MCF 10A (cell line): ENCODE measurements around the gene B4GALT6. TPM values are rescaled to one million over a fixed set of nuclear protein-coding genes. Genes with fewer than 3 reads are reported as not detected.

Source experiments
- BruUV-seq: library from RNA; stranded (reverse); fragments of 400-500 nt; replicated peaks from 2 replicates; lab custom pipeline; 2021; lab: Mats Ljungman, UMichigan
- CTCF ChIA-PET: fragments of 300-600 bp; sonication (Branson Sonifier 250); formaldehyde crosslinking; extraction: SDS; loops from one replicate; lab custom pipeline; 2021; ENCODE audit warnings: antibody characterized with exemption, inconsistent platforms; lab: Yijun Ruan, JAX
- POLR2A ChIA-PET: fragments of 300-600, 350-650 bp; sonication (Branson Sonifier 250); formaldehyde crosslinking; extraction: SDS; loops from one replicate; lab custom pipeline; 2020; ENCODE audit warnings: antibody characterized with exemption, inconsistent platforms; lab: Yijun Ruan, JAX
- DNase-seq: peaks from one replicate; pipeline ENCODE4 v3.0.0-alpha.2; 2018; ENCODE audit not compliant: unreplicated experiment
- H3K27ac Mint-ChIP-seq: one replicate; pipeline ENCODE4 v1.8.0; 2022; ENCODE audit warnings: mild to moderate bottlenecking, low read depth, mixed read lengths; ENCODE audit not compliant: unreplicated experiment
- H3K27me3 Mint-ChIP-seq: one replicate; pipeline ENCODE4 v1.8.0; 2022; ENCODE audit warnings: mixed read lengths; ENCODE audit not compliant: insufficient read depth, unreplicated experiment
- H3K36me3 Mint-ChIP-seq: one replicate; pipeline ENCODE4 v1.8.0; 2022; ENCODE audit warnings: mild to moderate bottlenecking, moderate library complexity, mixed read lengths; ENCODE audit not compliant: insufficient read depth, unreplicated experiment
- H3K4me1 Mint-ChIP-seq: one replicate; pipeline ENCODE4 v1.8.0; 2022; ENCODE audit warnings: mixed read lengths; ENCODE audit not compliant: insufficient read depth, unreplicated experiment
- H3K4me3 Mint-ChIP-seq: one replicate; pipeline ENCODE4 v1.8.0; 2022; ENCODE audit warnings: mild to moderate bottlenecking, moderate library complexity, mixed read lengths; ENCODE audit not compliant: unreplicated experiment
- H3K9me3 Mint-ChIP-seq: one replicate; pipeline ENCODE4 v1.8.0; 2022; ENCODE audit warnings: mixed read lengths; ENCODE audit not compliant: unreplicated experiment
- CTCF ChIP-seq: fragments of 200-600 bp; IDR thresholded peaks from one replicate; pipeline ENCODE4 v1.8.0; 2022; ENCODE audit warnings: antibody characterized with exemption, mild to moderate bottlenecking; ENCODE audit not compliant: unreplicated experiment
- intact Hi-C: fragments of 100-400 bp; cut with micrococcal nuclease; formaldehyde crosslinking; loops from 2 replicates; pipeline ENCODE4 v1.14.1; 2022
- total RNA-seq: library from RNA; stranded (reverse); gene quantifications from 2 replicates; pipeline ENCODE4 v1.2.3, GENCODE V29; 2022

Gene B4GALT6
- total RNA-seq, 1 experiment from 2014 or later = 6.0 TPM

- peak overlapping the region; percentile 87 for H3K4me3 Mint-ChIP-seq
- no peaks in the 10 kb centered on the region for H3K36me3 Mint-ChIP-seq
- no peak overlapping the region for H3K27ac Mint-ChIP-seq
- ChIA-PET CTCF (interaction anchor here (0.6 to 2.5 kb wide), 11 partner anchors 8 to 635 kb away, joined by 3 to 8 read pairs (median 3); no protein-coding TSS in a partner anchor), POLR2A (interaction anchor here (0.6 to 1.4 kb wide), 6 partner anchors 9 to 322 kb away, joined by 3 to 4 read pairs (median 3); no protein-coding TSS in a partner anchor)
- no peaks in the 10 kb centered on the region for H3K27me3 Mint-ChIP-seq
- peaks cover 24% of the 10 kb centered on the region for H3K4me1 Mint-ChIP-seq
- TSS peak; percentile 45 for BruUV-seq
- no peaks in the 10 kb centered on the region for H3K9me3 Mint-ChIP-seq
- intact Hi-C loops = no loop called here
- DNase-seq = peak; percentile 75
- peak; percentile 30 for TF ChIP-seq CTCF
Measured at GRCh38 chr18:31685097-31686082, 1.0 kb upstream of the B4GALT6 start.

DNA sequence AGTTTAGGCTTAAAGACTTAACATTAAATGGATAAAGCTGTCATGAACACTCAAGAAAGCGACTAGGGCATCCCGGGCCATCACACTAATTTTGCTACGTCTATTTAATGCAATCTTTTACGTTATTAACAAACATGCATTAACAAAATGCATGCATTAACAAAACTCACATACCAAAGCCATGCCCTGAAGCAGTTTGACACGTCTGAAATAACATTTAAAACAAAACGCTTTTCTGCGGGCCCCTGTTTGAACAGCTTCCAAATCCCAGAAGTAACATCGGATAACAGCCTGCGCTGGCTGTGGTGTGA lies 458 bp downstream of the B4GALT6 start:
- Mint-ChIP-seq H3K4me1 (peaks cover 34% of the 10 kb centered on the region), H3K27ac (peak overlapping the region; percentile 82), H3K4me3 (peak overlapping the region; percentile 87), H3K27me3 (no peaks in the 10 kb centered on the region), H3K36me3 (no peaks in the 10 kb centered on the region), H3K9me3 (no peaks in the 10 kb centered on the region)
- DNase-seq = no peak
- no peak for TF ChIP-seq CTCF
- BruUV-seq = no TSS peak
- CTCF ChIA-PET = interaction anchor here (0.6 to 1.2 kb wide), 7 partner anchors 12 to 399 kb away, joined by 3 to 6 read pairs (median 3); no protein-coding TSS in a partner anchor
- intact Hi-C loops = no loop called here
- POLR2A ChIA-PET = interaction anchor here (0.9 to 1.4 kb wide), 2 partner anchors 38 to 171 kb away, joined by 4 to 7 read pairs; no protein-coding TSS in a partner anchor

GRCh38 chr18:31683106-31683505 lies 1.3 kb downstream of the B4GALT6 start:
- POLR2A ChIA-PET = interaction anchor here (0.5 to 1.8 kb wide), 4 partner anchors 10 to 259 kb away, joined by 3 to 7 read pairs (median 5); no protein-coding TSS in a partner anchor
- CTCF ChIA-PET = interaction anchor here (0.6 to 1.1 kb wide), 3 partner anchors 11 to 455 kb away, joined by 3 to 6 read pairs (median 3); no protein-coding TSS in a partner anchor
- peak overlapping the region; percentile 87 for H3K4me3 Mint-ChIP-seq
- no peak for DNase-seq
- no peak for TF ChIP-seq CTCF
- no TSS peak for BruUV-seq
- no peaks in the 10 kb centered on the region for H3K9me3 Mint-ChIP-seq
- intact Hi-C loops = no loop called here
- H3K36me3 Mint-ChIP-seq = no peaks in the 10 kb centered on the region
- peak overlapping the region; percentile 82 for H3K27ac Mint-ChIP-seq
- peaks cover 42% of the 10 kb centered on the region for H3K4me1 Mint-ChIP-seq
- H3K27me3 Mint-ChIP-seq = no peaks in the 10 kb centered on the region
